ENCODE results near the gene JMJD8. TPM values are rescaled to one million over a fixed set of nuclear protein-coding genes. Genes with fewer than 3 reads are reported as not detected.

The JMJD8 gene
- total and polyA plus RNA-seq, 10 of the 15 experiments (the other 5 are each of a cell fraction or from before 2014, with no cell fraction given) = 1.00 to 50.4 (median 30.7) TPM

DNA sequence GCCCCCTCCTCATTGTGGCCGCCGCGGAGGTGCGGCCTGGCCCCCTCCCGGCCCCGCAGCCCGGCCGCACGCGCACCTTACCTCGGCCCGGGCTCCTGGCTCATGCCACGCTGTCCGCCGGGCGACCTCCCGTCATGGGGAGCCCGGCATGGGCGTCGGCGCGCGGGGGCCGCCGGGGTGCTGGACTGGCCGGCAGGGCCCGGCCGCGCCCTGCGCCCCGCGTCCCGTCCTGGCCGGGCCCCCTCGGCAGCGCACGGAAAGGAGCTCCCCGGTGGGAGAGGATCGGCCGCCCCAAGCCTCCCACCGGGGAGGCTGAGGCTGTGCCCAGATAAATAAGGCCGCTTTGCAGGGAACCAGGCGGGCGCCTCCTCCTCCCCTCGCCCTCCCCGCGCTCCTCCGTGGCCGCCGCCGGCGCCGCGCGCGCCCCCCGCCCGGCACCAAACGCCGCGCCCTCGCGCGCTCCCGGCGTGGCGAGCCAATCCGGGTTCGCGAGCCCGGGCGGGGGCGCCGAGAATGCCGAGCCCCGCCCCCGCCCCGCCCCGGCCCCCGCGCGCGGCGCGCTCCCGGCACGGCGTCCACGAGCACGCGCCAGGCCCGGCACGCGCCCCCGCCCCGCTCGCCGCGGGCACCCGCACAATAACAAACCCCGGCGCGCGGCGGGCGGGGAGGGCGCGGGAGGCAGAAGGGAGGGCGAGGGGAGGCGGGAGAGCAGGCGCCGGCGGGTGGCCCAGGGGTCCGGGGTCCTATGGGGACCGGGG lies 21.5 kb upstream of the JMJD8 start, which contains the start of gene FBXL16:
TSS of gene FBXL16 (minus strand) at position 371 of the 758 bp plus-strand sequence. CDS start 8,396 bp downstream, outside the sequence.
- 18% methylated on average over 33 of the region's 115 CpGs for WGBS (ENCODE audit: insufficient coverage, insufficient replicate concordance, low lambda C conversion rate, missing lambda C conversion rate)
- SMC1A ChIA-PET (ENCODE audit: uncharacterized antibody, unreplicated experiment) = no interaction called here
- TF ChIP-seq POLR2AphosphoS2 (IDR thresholded peaks at IDR 0.05; ENCODE audit: low read depth, low read length) (no peak), CBFB (IDR thresholded peaks at IDR 0.05; ENCODE audit: low read depth) (no peak), POLR2AphosphoS5 (IDR thresholded peaks at IDR 0.05; ENCODE audit: low read length) (no peak), MYC (IDR thresholded peaks at IDR 0.05; ENCODE audit: insufficient read depth, insufficient read length, insufficient replicate concordance, low read length, severe bottlenecking) (no peak), FOXM1 (IDR thresholded peaks at IDR 0.05; ENCODE audit: low read depth, low read length) (no peak), SMC3 (IDR thresholded peaks at IDR 0.05; ENCODE audit: borderline replicate concordance, low read length) (no peak), NR2F1 (conservative IDR thresholded peaks at IDR 0.05) (no peak), ATF7 (IDR thresholded peaks at IDR 0.05; ENCODE audit: low read depth) (no peak), HCFC1 (IDR thresholded peaks at IDR 0.05; ENCODE audit: low read length) (no peak), STAT3 (IDR thresholded peaks at IDR 0.05; ENCODE audit: low read depth, low read length) (no peak)
- TF ChIP-seq, protein P1, sequence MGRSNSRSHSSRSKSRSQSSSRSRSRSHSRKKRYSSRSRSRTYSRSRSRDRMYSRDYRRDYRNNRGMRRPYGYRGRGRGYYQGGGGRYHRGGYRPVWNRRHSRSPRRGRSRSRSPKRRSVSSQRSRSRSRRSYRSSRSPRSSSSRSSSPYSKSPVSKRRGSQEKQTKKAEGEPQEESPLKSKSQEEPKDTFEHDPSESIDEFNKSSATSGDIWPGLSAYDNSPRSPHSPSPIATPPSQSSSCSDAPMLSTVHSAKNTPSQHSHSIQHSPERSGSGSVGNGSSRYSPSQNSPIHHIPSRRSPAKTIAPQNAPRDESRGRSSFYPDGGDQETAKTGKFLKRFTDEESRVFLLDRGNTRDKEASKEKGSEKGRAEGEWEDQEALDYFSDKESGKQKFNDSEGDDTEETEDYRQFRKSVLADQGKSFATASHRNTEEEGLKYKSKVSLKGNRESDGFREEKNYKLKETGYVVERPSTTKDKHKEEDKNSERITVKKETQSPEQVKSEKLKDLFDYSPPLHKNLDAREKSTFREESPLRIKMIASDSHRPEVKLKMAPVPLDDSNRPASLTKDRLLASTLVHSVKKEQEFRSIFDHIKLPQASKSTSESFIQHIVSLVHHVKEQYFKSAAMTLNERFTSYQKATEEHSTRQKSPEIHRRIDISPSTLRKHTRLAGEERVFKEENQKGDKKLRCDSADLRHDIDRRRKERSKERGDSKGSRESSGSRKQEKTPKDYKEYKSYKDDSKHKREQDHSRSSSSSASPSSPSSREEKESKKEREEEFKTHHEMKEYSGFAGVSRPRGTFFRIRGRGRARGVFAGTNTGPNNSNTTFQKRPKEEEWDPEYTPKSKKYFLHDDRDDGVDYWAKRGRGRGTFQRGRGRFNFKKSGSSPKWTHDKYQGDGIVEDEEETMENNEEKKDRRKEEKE (IDR thresholded peaks at IDR 0.05) = no peak
- TF ChIP-seq, protein P2, sequence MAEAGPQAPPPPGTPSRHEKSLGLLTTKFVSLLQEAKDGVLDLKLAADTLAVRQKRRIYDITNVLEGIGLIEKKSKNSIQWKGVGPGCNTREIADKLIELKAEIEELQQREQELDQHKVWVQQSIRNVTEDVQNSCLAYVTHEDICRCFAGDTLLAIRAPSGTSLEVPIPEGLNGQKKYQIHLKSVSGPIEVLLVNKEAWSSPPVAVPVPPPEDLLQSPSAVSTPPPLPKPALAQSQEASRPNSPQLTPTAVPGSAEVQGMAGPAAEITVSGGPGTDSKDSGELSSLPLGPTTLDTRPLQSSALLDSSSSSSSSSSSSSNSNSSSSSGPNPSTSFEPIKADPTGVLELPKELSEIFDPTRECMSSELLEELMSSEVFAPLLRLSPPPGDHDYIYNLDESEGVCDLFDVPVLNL (IDR thresholded peaks at IDR 0.05; ENCODE audit: low read depth, low read length) = no peak
- TF ChIP-seq, protein P3, sequence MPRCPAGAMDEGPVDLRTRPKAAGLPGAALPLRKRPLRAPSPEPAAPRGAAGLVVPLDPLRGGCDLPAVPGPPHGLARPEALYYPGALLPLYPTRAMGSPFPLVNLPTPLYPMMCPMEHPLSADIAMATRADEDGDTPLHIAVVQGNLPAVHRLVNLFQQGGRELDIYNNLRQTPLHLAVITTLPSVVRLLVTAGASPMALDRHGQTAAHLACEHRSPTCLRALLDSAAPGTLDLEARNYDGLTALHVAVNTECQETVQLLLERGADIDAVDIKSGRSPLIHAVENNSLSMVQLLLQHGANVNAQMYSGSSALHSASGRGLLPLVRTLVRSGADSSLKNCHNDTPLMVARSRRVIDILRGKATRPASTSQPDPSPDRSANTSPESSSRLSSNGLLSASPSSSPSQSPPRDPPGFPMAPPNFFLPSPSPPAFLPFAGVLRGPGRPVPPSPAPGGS (IDR thresholded peaks at IDR 0.05; ENCODE audit: borderline replicate concordance, insufficient read depth, low read depth, low read length, poor library complexity, severe bottlenecking) = no peak
- TF ChIP-seq, protein P4, sequence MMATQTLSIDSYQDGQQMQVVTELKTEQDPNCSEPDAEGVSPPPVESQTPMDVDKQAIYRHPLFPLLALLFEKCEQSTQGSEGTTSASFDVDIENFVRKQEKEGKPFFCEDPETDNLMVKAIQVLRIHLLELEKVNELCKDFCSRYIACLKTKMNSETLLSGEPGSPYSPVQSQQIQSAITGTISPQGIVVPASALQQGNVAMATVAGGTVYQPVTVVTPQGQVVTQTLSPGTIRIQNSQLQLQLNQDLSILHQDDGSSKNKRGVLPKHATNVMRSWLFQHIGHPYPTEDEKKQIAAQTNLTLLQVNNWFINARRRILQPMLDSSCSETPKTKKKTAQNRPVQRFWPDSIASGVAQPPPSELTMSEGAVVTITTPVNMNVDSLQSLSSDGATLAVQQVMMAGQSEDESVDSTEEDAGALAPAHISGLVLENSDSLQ (IDR thresholded peaks at IDR 0.05) = no peak
- TF ChIP-seq, protein P5, sequence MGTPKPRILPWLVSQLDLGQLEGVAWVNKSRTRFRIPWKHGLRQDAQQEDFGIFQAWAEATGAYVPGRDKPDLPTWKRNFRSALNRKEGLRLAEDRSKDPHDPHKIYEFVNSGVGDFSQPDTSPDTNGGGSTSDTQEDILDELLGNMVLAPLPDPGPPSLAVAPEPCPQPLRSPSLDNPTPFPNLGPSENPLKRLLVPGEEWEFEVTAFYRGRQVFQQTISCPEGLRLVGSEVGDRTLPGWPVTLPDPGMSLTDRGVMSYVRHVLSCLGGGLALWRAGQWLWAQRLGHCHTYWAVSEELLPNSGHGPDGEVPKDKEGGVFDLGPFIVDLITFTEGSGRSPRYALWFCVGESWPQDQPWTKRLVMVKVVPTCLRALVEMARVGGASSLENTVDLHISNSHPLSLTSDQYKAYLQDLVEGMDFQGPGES (IDR thresholded peaks at IDR 0.05) = no peak

More for the DNA sequence above, 21.5 kb upstream of the JMJD8 start, which contains the start of gene FBXL16:
- H3K9me3 ChIP-seq (replicated peaks; ENCODE audit: control insufficient read depth, insufficient read depth, low read length) = no peaks in the 10 kb centered on the region
- in situ Hi-C loops (cut with MboI) (no loop called here), intact Hi-C loops (cut with micrococcal nuclease; ENCODE audit: unreplicated experiment) (no loop called here)
- no peak within 1 kb of the TSS for H3K9ac ChIP-seq (ENCODE audit: control insufficient read depth, insufficient read depth, low read length)
- FAIRE-seq (no peak), ATAC-seq (no peak), DNase-seq (ENCODE audit: low read depth, low spot score) (no peak)
- H3K4me2 ChIP-seq (ENCODE audit: control insufficient read depth, insufficient read depth) = no peak within 1 kb of the TSS
- no peak within 1 kb of the TSS for H3K27ac ChIP-seq (ENCODE audit: control insufficient read depth, insufficient read depth)
- H3K36me3 ChIP-seq (ENCODE audit: control insufficient read depth in 2 of 2, insufficient read depth in 2 of 2, low read length in 1 of 2) = no peaks in the 10 kb centered on the region
- H3K4me3 ChIP-seq = no peak within 1 kb of the TSS
- no peaks in the 10 kb centered on the region for H3K79me2 ChIP-seq (ENCODE audit: control insufficient read depth, insufficient read depth, low read length)
- ChIA-PET RAD21 (ENCODE audit: unreplicated experiment) (no interaction called here), POLR2A (no interaction called here), CTCF (no interaction called here)
- H2AFZ ChIP-seq (ENCODE audit: control insufficient read depth, low read depth, low read length) = no peak within 1 kb of the TSS
- H3K27me3 ChIP-seq (replicated peaks in 1 of 2; ENCODE audit: control insufficient read depth in 2 of 2, insufficient read depth in 2 of 2, low read length in 1 of 2) = peaks cover 0 to 11% of the 10 kb centered on the region in 2 experiments; a peak in 2 of 4 replicates
- no peaks in the 10 kb centered on the region for H3K4me1 ChIP-seq (ENCODE audit: control insufficient read depth, insufficient read depth, low read length)
- no TSS peak for BruUV-seq (replicated peaks)
- no peaks in the 10 kb centered on the region for H4K20me1 ChIP-seq (ENCODE audit: control insufficient read depth, insufficient read depth)
